NCI-H748 treated with DMSO at 0.1 percent for 48 hours (cell line): ENCODE results near the gene EHD4.

ENCODE experiments used
- DNase-seq: peaks from one replicate; lab custom pipeline; 2025; lab: John Stamatoyannopoulos, UW

Gene EHD4

GRCh38 chr15:41936649-41937567, 35.4 kb downstream of the EHD4 start:
- no peak for DNase-seq

- no peak for DNase-seq
These were observed 36.2 kb downstream of the EHD4 start for GRCh38 chr15:41936155-41936554.

- DNase-seq: no peak
These were observed 36.8 kb downstream of the EHD4 start for GRCh38 chr15:41935566-41936020.

- no peak for DNase-seq
These were observed 37.5 kb downstream of the EHD4 start for GRCh38 chr15:41934843-41935242.

- no peak for DNase-seq
These were observed 38.6 kb downstream of the EHD4 start for GRCh38 chr15:41933771-41934170.

GRCh38 chr15:41933326-41933725, 39.0 kb downstream of the EHD4 start:
- DNase-seq: no peak

GRCh38 chr15:41932511-41933289, 39.7 kb downstream of the EHD4 start:
- DNase-seq: no peak

- no peak for DNase-seq
These were observed 40.3 kb downstream of the EHD4 start for GRCh38 chr15:41932101-41932500.

GRCh38 chr15:41930867-41931222, 41.5 kb downstream of the EHD4 start:
- DNase-seq: no peak

- DNase-seq: no peak
These were observed 42.0 kb downstream of the EHD4 start for GRCh38 chr15:41930221-41930866.

- DNase-seq: no peak
These were observed 43.4 kb downstream of the EHD4 start for GRCh38 chr15:41928637-41929620.

GRCh38 chr15:41928100-41928499, 44.3 kb downstream of the EHD4 start:
- no peak for DNase-seq

- DNase-seq: no peak
These were observed 44.8 kb downstream of the EHD4 start for GRCh38 chr15:41927536-41927935.

- no peak for DNase-seq
These were observed 45.9 kb downstream of the EHD4 start for GRCh38 chr15:41926185-41927056.

GRCh38 chr15:41925086-41925608, 47.2 kb downstream of the EHD4 start:
- DNase-seq: no peak

- DNase-seq: no peak
These were observed 48.9 kb downstream of the EHD4 start for GRCh38 chr15:41923401-41923997.

- DNase-seq: no peak
These were observed 50.0 kb downstream of the EHD4 start for GRCh38 chr15:41922353-41922752.

GRCh38 chr15:41921639-41922038, 50.7 kb downstream of the EHD4 start:
- no peak for DNase-seq

- DNase-seq: no peak
These were observed 51.2 kb downstream of the EHD4 start for GRCh38 chr15:41921167-41921566.
